GM12892 (cell line): ENCODE measurements around the gene GNG2.

Experiments
- DNase-seq: peaks from one replicate; pipeline ENCODE4 v3.0.0; 2011; ENCODE audit not compliant: insufficient read length
- FAIRE-seq: peaks from 2 replicates; lab custom pipeline; 2011; peaks lifted over from hg19 to GRCh38; lab: Jason Lieb, UNC
- POLR2A ChIP-seq: IDR thresholded peaks from 2 replicates; pipeline ENCODE4 v1.6.1; 2011; ENCODE audit warnings: low read depth, low read length, control low read depth
- POLR2AphosphoS5 ChIP-seq: IDR thresholded peaks from 2 replicates; pipeline ENCODE4 v1.6.1; 2011; ENCODE audit warnings: low read depth, low read length, control low read depth
- TAF1 ChIP-seq: IDR thresholded peaks from 2 replicates; pipeline ENCODE4 v1.6.1; 2011; ENCODE audit warnings: low read depth, mild to moderate bottlenecking, control low read depth, low read length, borderline replicate concordance

GNG2 gene

GRCh38 chr14:51879170-51879569 is 18.8 kb downstream of the GNG2 start:
- DNase-seq, result no peak
- TF ChIP-seq POLR2A, result no peak
- TF ChIP-seq TAF1, result no peak
- no peak for TF ChIP-seq POLR2AphosphoS5
- FAIRE-seq, result peak; percentile 61

GRCh38 chr14:51880835-51881580 is 20.6 kb downstream of the GNG2 start:
- DNase-seq (no peak), FAIRE-seq (peak; percentile 73)
- TF ChIP-seq POLR2A (no peak), TAF1 (no peak), POLR2AphosphoS5 (no peak)

- FAIRE-seq (no peak), DNase-seq (no peak)
- TF ChIP-seq POLR2AphosphoS5 (no peak), TAF1 (no peak), POLR2A (no peak)
Observed at GRCh38 chr14:51881636-51882035, 21.2 kb downstream of the GNG2 start.

- TF ChIP-seq TAF1 (no peak), POLR2AphosphoS5 (no peak), POLR2A (no peak)
- no peak for DNase-seq
- FAIRE-seq, result no peak
Observed at GRCh38 chr14:51883232-51883631, 22.8 kb downstream of the GNG2 start.

- peak; percentile 71 for FAIRE-seq
- no peak for DNase-seq
- TF ChIP-seq POLR2AphosphoS5, result no peak
- TF ChIP-seq TAF1, result no peak
- no peak for TF ChIP-seq POLR2A
Observed at GRCh38 chr14:51884086-51884927, 23.9 kb downstream of the GNG2 start.

GRCh38 chr14:51889851-51890250 is 29.4 kb downstream of the GNG2 start:
- TF ChIP-seq POLR2A, result no peak
- DNase-seq, result no peak
- FAIRE-seq, result no peak

GRCh38 chr14:51894250-51894649 is 33.8 kb downstream of the GNG2 start:
- no peak for TF ChIP-seq TAF1
- TF ChIP-seq POLR2AphosphoS5, result no peak
- TF ChIP-seq POLR2A, result no peak
- FAIRE-seq (no peak), DNase-seq (no peak)

- FAIRE-seq (no peak), DNase-seq (no peak)
- TF ChIP-seq POLR2AphosphoS5 (no peak), TAF1 (no peak), POLR2A (no peak)
Observed at GRCh38 chr14:51895375-51895774, 35.0 kb downstream of the GNG2 start.

- TF ChIP-seq TAF1 (no peak), POLR2A (no peak), POLR2AphosphoS5 (no peak)
- DNase-seq (no peak), FAIRE-seq (no peak)
Observed at GRCh38 chr14:51897791-51898355, 37.5 kb downstream of the GNG2 start.

GRCh38 chr14:51901475-51902024 is 41.1 kb downstream of the GNG2 start:
- TF ChIP-seq POLR2AphosphoS5 (no peak), POLR2A (no peak), TAF1 (no peak)
- FAIRE-seq (no peak), DNase-seq (no peak)

- FAIRE-seq (peak; percentile 90), DNase-seq (peak; percentile 5)
Observed at GRCh38 chr14:51905656-51906121, 45.3 kb downstream of the GNG2 start.

- DNase-seq (no peak), FAIRE-seq (no peak)
- TF ChIP-seq POLR2A (no peak), POLR2AphosphoS5 (no peak), TAF1 (no peak)
Observed at GRCh38 chr14:51908086-51908485, 47.7 kb downstream of the GNG2 start.
